ENCODE data around the gene RASSF8. TPM values are rescaled to one million over a fixed set of nuclear protein-coding genes. Genes with fewer than 3 reads are reported as not detected.

The RASSF8 gene
- total and polyA plus RNA-seq, 9 of the 15 experiments (the other 6 are each of a cell fraction or from before 2014, with no cell fraction given): 0.01 to 0.36 (median 0.12) TPM; not detected in 1

GRCh38 chr12:26000898-26001297 is 42.4 kb downstream of the RASSF8 start:
- CTCF ChIA-PET (ENCODE audit: low intra/inter-chr PET ratio): interaction anchor here (0.7 kb wide), 1 partner anchor 1041 kb away, joined by 3 read pairs; no protein-coding TSS in a partner anchor
- no peak for ATAC-seq
- Histone ChIP-seq H3K27me3 (ENCODE audit: control insufficient read depth in 2 of 2, insufficient read depth in 2 of 2, low read length in 2 of 2) (no peaks in the 10 kb centered on the region), H3K4me2 (ENCODE audit: insufficient read depth, low read length) (no peak overlapping the region), H3K4me3 (no peak overlapping the region), H4K20me1 (replicated peaks; ENCODE audit: control insufficient read depth, insufficient read depth, low read length) (no peaks in the 10 kb centered on the region), H3K9me1 (ENCODE audit: control insufficient read depth, insufficient read depth, low read length) (no peaks in the 10 kb centered on the region), H3K9me3 (replicated peaks; ENCODE audit: control insufficient read depth, insufficient read depth, low read depth, low read length) (no peaks in the 10 kb centered on the region), H3K79me2 (ENCODE audit: control insufficient read depth, insufficient read depth, low read length) (no peaks in the 10 kb centered on the region), H3K27ac (ENCODE audit: extremely low read depth, low read depth, low read length) (no peak overlapping the region), H2AFZ (ENCODE audit: low read depth, low read length) (no peak overlapping the region), H3K36me3 (ENCODE audit: control insufficient read depth, insufficient read depth, low read length) (no peaks in the 10 kb centered on the region), H3K4me1 (replicated peaks in 1 of 2; ENCODE audit: control insufficient read depth in 2 of 2, insufficient read depth in 2 of 2, low read length in 2 of 2) (no peaks in the 10 kb centered on the region), H3K9ac (ENCODE audit: insufficient read depth in 1 of 2, low read depth in 2 of 2, low read length in 2 of 2) (no peak overlapping the region)
- WGBS (ENCODE audit: insufficient coverage, low coverage, missing lambda C conversion rate): 0% methylated on average over 4 of the region's 4 CpGs
- no peak for FAIRE-seq
- DNase-seq (ENCODE audit: extremely low read depth in 1 of 4, low spot score in 3 of 4): no peak
- in situ Hi-C loops (cut with MboI) (no loop called here), intact Hi-C loops (cut with micrococcal nuclease) (no loop called here)
- TF ChIP-seq RBM39 (optimal IDR thresholded peaks at IDR 0.05; ENCODE audit: low read depth, low read length): no peak
- no peak for TF ChIP-seq GTF2F1 (IDR thresholded peaks at IDR 0.05; ENCODE audit: low read depth, low read length)
- TF ChIP-seq SREBF2 (CRISPR knock-in tag; IDR thresholded peaks at IDR 0.05): no peak
- no peak for TF ChIP-seq CBX1 (IDR thresholded peaks at IDR 0.05; ENCODE audit: low read depth)
- TF ChIP-seq BDP1 (IDR thresholded peaks at IDR 0.05; ENCODE audit: insufficient read depth, insufficient read length): no peak
- BruUV-seq (replicated peaks): no TSS peak
- POLR2A ChIA-PET: no interaction called here

- H4K20me1 ChIP-seq (replicated peaks; ENCODE audit: control insufficient read depth, insufficient read depth, low read length): no peaks in the 10 kb centered on the region
- no peaks in the 10 kb centered on the region for H3K27me3 ChIP-seq (ENCODE audit: control insufficient read depth in 2 of 2, insufficient read depth in 2 of 2, low read length in 2 of 2)
- H3K9ac ChIP-seq (ENCODE audit: insufficient read depth in 1 of 2, low read depth in 2 of 2, low read length in 2 of 2): no peak overlapping the region
- no peak overlapping the region for H3K4me2 ChIP-seq (ENCODE audit: insufficient read depth, low read length)
- no peaks in the 10 kb centered on the region for H3K4me1 ChIP-seq (replicated peaks in 1 of 2; ENCODE audit: control insufficient read depth in 2 of 2, insufficient read depth in 2 of 2, low read length in 2 of 2)
- ATAC-seq: no peak
- DNase-seq (ENCODE audit: extremely low read depth in 1 of 4, low spot score in 3 of 4): no peak
- H3K4me3 ChIP-seq: no peak overlapping the region
- POLR2A ChIA-PET: no interaction called here
- no peaks in the 10 kb centered on the region for H3K9me3 ChIP-seq (replicated peaks; ENCODE audit: control insufficient read depth, insufficient read depth, low read depth, low read length)
- H3K9me1 ChIP-seq (ENCODE audit: control insufficient read depth, insufficient read depth, low read length): no peaks in the 10 kb centered on the region
- no peak overlapping the region for H3K27ac ChIP-seq (ENCODE audit: extremely low read depth, low read depth, low read length)
- TF ChIP-seq ARID3B (CRISPR knock-in tag; IDR thresholded peaks at IDR 0.05; ENCODE audit: borderline replicate concordance) (no peak), EP400 (IDR thresholded peaks at IDR 0.05) (no peak), RAD21 (CRISPR knock-in tag; conservative IDR thresholded peaks at IDR 0.05 in 1 of 2, IDR thresholded peaks at IDR 0.05 in 1 of 2) (peak in 1 of 2 experiments; percentile 42; a peak in 2 of 4 replicates)
- no peaks in the 10 kb centered on the region for H3K79me2 ChIP-seq (ENCODE audit: control insufficient read depth, insufficient read depth, low read length)
- in situ Hi-C loops (cut with MboI): no loop called here
- intact Hi-C loops (cut with micrococcal nuclease): no loop called here
- H3K36me3 ChIP-seq (ENCODE audit: control insufficient read depth, insufficient read depth, low read length): no peaks in the 10 kb centered on the region
- FAIRE-seq: no peak
- 5% methylated on average over 2 of the region's 2 CpGs for WGBS (ENCODE audit: insufficient coverage, low coverage, missing lambda C conversion rate)
- CTCF ChIA-PET (ENCODE audit: low intra/inter-chr PET ratio): interaction anchor here (0.7 kb wide), 1 partner anchor 1042 kb away, joined by 3 read pairs; no protein-coding TSS in a partner anchor
- no peak overlapping the region for H2AFZ ChIP-seq (ENCODE audit: low read depth, low read length)
- BruUV-seq (replicated peaks): no TSS peak
These were observed 43.0 kb downstream of the RASSF8 start for GRCh38 chr12:26001530-26001929.
